ENCODE data around the gene AIRE. TPM values are rescaled to one million over a fixed set of nuclear protein-coding genes. Genes with fewer than 3 reads are reported as not detected.
A peak's percentile ranks its signal among the peaks of the same experiment; 100 is the strongest.

AIRE gene
- total and polyA plus RNA-seq, 9 donors, result not detected

- no peaks in the 10 kb centered on the region for H3K4me1 ChIP-seq (ENCODE audit: insufficient read depth)
- TF ChIP-seq, protein P1, sequence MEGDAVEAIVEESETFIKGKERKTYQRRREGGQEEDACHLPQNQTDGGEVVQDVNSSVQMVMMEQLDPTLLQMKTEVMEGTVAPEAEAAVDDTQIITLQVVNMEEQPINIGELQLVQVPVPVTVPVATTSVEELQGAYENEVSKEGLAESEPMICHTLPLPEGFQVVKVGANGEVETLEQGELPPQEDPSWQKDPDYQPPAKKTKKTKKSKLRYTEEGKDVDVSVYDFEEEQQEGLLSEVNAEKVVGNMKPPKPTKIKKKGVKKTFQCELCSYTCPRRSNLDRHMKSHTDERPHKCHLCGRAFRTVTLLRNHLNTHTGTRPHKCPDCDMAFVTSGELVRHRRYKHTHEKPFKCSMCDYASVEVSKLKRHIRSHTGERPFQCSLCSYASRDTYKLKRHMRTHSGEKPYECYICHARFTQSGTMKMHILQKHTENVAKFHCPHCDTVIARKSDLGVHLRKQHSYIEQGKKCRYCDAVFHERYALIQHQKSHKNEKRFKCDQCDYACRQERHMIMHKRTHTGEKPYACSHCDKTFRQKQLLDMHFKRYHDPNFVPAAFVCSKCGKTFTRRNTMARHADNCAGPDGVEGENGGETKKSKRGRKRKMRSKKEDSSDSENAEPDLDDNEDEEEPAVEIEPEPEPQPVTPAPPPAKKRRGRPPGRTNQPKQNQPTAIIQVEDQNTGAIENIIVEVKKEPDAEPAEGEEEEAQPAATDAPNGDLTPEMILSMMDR (IDR thresholded peaks at IDR 0.05), result no peak
- no peak for TF ChIP-seq POLR2A (IDR thresholded peaks at IDR 0.05)
- no peak for TF ChIP-seq EP300 (IDR thresholded peaks at IDR 0.05)
- no peaks in the 10 kb centered on the region for H3K27me3 ChIP-seq
- 35 to 53% (median 42%) methylated on average over 15 to 21 of the region's 21 CpGs for WGBS, 3 donors
- H3K27ac ChIP-seq, result no peak overlapping the region
- H3K4me3 ChIP-seq, result no peak overlapping the region
- intact Hi-C loops (cut with DNase I), result no loop called here
- no peaks in the 10 kb centered on the region for H3K36me3 ChIP-seq
- DNase-seq, result no peak
- no peaks in the 10 kb centered on the region for H3K9me3 ChIP-seq
Observed at GRCh38 chr21:44286086-44286715, 525 bp downstream of the AIRE start.

DNA sequence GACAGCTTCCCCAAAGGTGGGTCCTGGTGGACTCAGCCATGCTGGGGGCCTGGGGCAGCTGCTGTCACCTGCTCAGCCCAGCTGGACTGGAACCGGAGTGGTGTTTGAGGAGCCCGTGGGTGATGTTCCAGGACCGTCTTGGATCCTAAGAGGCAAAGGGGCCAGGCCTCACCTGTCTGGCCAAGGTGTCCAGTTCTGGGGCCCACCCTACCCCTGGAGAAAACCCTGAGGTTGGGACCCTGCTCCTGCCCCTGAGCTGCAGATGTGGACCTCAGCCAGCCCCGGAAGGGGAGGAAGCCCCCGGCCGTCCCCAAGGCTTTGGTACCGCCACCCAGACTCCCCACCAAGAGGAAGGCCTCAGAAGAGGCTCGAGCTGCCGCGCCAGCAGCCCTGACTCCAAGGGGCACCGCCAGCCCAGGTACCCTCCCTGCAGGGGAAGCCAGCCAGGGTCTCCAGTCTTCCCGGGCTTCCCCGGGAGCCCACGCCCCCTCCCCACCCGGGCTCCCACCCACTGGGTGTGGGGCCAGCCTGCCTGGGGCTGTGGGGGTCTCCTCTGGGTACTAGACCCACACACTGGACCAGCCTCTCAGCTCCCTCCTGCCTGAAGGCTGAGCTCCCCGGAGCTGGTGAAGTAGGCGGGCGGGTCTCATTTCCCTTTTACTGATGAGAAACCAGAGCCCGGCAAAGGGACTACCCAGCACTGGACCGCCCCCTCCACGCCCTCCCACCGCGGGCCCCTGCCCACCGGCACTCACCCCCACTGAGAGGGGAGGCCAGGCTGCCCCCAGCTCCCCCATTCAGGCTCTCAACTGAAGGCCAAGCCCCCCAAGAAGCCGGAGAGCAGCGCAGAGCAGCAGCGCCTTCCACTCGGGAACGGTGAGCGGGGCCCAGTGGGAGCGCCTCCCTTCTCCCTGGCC is 1.3 kb downstream of the AIRE start:
- Histone ChIP-seq H3K4me3 (no peak overlapping the region), H3K4me1 (ENCODE audit: insufficient read depth) (no peaks in the 10 kb centered on the region), H3K27me3 (no peaks in the 10 kb centered on the region), H3K27ac (no peak overlapping the region), H3K9me3 (no peaks in the 10 kb centered on the region), H3K36me3 (no peaks in the 10 kb centered on the region)
- 48 to 61% (median 54%) methylated on average over 24 to 31 of the region's 31 CpGs for WGBS, 3 donors
- TF ChIP-seq, protein P1 (IDR thresholded peaks at IDR 0.05), result no peak
- TF ChIP-seq EP300 (IDR thresholded peaks at IDR 0.05) (no peak), POLR2A (IDR thresholded peaks at IDR 0.05) (no peak)
- DNase-seq, result no peak
- intact Hi-C loops (cut with DNase I), result no loop called here

- H3K4me3 ChIP-seq, result no peak overlapping the region
- no peaks in the 10 kb centered on the region for H3K4me1 ChIP-seq (ENCODE audit: insufficient read depth)
- no peak for TF ChIP-seq POLR2A (IDR thresholded peaks at IDR 0.05)
- TF ChIP-seq, protein P1 (IDR thresholded peaks at IDR 0.05), result no peak
- no peak for TF ChIP-seq EP300 (IDR thresholded peaks at IDR 0.05)
- H3K27me3 ChIP-seq, result no peaks in the 10 kb centered on the region
- DNase-seq, result no peak
- WGBS, 3 donors, result 85 to 87% (median 86%) methylated on average over 23 of the region's 23 CpGs
- H3K36me3 ChIP-seq, result no peaks in the 10 kb centered on the region
- H3K9me3 ChIP-seq, result no peaks in the 10 kb centered on the region
- intact Hi-C loops (cut with DNase I), result no loop called here
- no peak overlapping the region for H3K27ac ChIP-seq
Observed at GRCh38 chr21:44288251-44289110, 2.8 kb downstream of the AIRE start.

- TF ChIP-seq, protein P1 (IDR thresholded peaks at IDR 0.05), result no peak
- no peak for TF ChIP-seq EP300 (IDR thresholded peaks at IDR 0.05)
- no peak for TF ChIP-seq POLR2A (IDR thresholded peaks at IDR 0.05)
- WGBS, 3 donors, result 65 to 74% (median 70%) methylated on average over 17 to 24 of the region's 24 CpGs
- intact Hi-C loops (cut with DNase I), result loop anchor here in 1 of 4 donors (10.0 kb wide), 1 partner anchor 475 kb away; no protein-coding TSS in a partner anchor
- Histone ChIP-seq H3K36me3 (no peaks in the 10 kb centered on the region), H3K4me3 (no peak overlapping the region), H3K27me3 (no peaks in the 10 kb centered on the region), H3K27ac (no peak overlapping the region), H3K4me1 (ENCODE audit: insufficient read depth) (no peaks in the 10 kb centered on the region), H3K9me3 (no peaks in the 10 kb centered on the region)
- DNase-seq, result peak in 1 of 5 donors; percentile 9
Observed at GRCh38 chr21:44289381-44290010, 3.8 kb downstream of the AIRE start.

Measured in ovary (tissue), 9 donors.